GM19395 (cell line): ENCODE data around the gene ZNF789.
"Not testable (repeated sequence)": the region's sequence is repeated elsewhere in the genome, so short reads cannot be mapped to it uniquely, and the experiment has no call there.

Experiments used
- ATAC-seq: cut with Tn5 transposase; IDR thresholded peaks from one replicate; pipeline ENCODE4 v1.9.1; 2021; ENCODE audit warnings: mild to moderate bottlenecking, moderate library complexity; ENCODE audit not compliant: unreplicated experiment

The ZNF789 gene

DNA sequence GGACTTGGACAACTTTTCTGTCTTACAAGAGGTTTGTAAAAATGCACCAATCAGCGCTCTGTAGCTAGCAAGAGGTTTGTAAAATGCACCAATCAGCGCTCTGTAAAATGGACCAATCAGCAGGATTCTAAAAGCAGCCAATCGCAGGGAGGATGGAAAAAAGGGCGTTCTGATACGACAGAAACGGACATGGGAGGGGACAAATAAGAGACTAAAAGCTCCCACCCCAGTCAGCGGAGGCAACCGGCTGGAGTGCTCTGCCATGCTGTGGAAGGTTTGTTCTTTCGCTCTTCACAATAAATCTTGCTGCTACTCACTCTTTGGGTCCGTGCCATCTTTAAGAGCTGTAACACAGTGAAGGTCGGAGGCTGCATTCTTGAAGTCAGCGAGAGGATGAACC, 28.5 kb downstream of the ZNF789 start:
- not testable (repeated sequence) for ATAC-seq

DNA sequence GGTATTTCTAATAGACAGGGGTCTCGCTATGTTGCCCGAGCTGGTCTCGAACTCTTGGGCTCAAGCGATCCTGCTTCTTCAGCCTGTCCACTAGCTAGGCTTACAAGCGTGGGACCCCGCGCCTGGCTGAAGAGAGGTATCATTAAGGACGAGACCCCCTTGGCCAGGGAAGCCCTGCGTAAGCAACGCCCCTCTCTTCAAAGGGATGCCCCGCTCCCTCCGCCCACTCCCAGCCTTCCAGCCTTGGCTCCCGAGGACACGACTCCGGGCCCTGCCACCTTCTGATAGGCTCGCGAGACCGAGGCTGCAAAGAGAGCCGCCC, 31.6 kb downstream of the ZNF789 start:
- ATAC-seq, result no peak

DNA sequence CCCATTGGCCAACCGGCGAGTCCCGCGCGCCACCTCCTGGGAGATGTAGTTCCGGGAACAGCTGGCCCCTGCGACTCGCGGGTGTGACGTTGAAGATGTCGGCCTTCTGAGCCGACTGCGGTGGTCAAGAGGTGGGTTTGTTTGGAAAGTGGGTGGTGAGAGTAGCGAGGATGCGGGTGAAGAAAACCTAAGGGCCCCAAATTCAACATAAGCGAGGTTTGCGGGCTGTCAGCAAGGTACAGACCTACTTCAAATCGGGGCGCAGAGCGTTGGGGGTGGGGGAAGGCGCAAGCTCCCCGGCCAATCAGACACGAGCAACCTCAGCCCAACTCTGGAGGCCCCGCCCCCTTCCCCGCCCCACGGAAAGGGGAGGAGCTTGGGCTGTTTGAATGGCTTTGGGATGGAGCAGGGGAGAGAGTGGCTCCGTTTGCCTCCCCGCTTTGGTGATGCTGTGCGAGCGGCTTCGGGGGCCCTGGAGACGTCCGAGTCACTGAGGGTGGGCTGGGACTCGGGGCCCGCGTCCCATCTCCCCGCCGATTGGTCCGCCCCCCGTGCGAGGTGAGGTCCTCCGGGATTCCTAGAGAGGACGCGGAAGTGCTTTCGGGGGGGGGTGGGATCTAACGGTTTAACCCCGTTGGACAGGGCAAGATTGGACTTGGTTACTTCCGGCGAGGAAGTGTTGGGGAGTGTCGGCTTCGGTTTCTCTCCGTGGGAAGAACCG, 32.1 kb downstream of the ZNF789 start, which contains the start of gene ZKSCAN5:
Gene ZKSCAN5 (plus strand): TSS at position 60 of the 721 bp plus-strand sequence. CDS start 1,383 bp downstream, outside the sequence.
- ATAC-seq, result peak; percentile 80

DNA sequence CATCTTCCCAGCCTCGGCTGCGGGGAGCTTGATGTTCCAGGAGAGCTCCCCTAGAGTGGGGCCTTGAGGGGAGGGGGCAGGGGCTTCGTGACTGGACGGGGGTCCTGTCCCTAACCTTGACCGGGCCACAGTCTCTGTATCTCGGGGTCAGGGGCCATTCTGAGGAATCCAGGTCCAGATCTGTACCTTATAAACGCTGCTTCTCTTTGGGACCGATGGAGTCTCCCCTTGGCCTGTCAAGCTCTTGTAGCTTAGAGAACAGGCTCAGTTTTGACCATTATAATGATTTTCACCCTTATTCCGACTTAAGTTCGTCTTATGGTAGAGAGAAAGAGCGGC, 32.6 kb downstream of the ZNF789 start:
- ATAC-seq, result peak; percentile 7

DNA sequence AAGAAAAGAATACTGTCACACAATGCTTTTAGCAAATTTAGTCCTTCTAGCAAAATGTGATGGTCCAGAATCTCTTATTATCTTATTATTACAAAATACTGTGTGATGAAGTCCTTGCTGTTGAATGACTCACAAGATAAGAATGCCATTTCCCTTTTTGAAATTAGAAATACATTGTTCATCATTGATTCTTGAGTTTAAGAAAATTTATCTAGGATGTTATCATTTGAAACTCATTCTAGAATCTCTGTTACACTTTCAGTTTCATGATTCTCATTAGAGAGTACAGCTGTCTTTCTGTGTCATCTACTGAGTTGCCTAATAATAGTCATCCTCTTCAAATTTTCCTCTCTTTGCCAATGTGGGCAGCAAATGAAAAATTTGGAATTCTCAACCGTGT, 41.4 kb downstream of the ZNF789 start:
- no peak for ATAC-seq

DNA sequence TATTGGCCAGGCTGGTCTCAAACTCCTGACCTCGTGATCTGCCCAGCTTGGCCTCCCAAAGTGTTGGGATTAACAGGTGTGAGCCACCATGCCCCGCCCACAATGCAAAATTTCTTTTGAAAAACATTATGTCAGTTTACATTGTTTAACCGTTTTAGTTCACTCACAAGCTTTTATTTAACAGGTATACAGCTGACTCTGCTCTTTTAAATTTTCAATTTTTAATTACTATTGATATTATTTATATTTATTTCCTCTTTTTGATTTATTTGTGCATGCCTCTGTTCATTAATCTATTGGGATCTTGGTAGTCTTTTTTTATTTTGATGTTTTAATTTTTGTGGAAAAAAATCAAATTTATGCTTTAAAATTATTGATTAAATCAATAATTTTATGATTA, 48.7 kb downstream of the ZNF789 start:
- no peak for ATAC-seq

DNA sequence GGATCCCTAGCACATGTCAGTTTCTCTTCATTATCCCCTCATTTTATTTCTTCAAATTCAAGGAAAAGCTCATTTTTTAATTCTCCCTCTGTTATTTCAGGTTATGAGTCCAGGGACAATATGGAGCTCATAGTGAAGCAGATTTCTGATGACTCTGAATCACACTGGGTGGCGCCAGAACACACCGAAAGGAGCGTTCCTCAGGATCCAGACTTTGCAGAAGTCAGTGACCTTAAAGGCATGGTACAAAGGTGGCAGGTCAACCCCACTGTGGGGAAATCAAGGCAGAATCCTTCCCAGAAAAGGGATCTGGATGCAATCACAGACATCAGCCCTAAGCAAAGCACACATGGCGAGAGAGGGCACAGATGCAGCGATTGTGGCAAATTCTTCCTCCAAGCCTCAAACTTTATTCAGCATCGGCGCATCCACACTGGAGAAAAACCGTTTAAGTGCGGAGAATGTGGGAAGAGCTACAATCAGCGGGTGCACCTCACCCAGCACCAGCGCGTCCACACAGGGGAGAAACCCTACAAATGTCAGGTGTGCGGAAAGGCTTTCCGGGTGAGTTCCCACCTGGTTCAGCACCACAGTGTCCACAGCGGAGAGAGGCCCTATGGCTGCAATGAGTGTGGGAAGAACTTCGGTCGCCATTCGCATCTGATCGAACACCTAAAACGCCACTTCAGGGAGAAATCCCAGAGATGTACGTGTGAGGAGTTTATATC, 53.2 kb downstream of the ZNF789 start:
- ATAC-seq, result no peak

DNA sequence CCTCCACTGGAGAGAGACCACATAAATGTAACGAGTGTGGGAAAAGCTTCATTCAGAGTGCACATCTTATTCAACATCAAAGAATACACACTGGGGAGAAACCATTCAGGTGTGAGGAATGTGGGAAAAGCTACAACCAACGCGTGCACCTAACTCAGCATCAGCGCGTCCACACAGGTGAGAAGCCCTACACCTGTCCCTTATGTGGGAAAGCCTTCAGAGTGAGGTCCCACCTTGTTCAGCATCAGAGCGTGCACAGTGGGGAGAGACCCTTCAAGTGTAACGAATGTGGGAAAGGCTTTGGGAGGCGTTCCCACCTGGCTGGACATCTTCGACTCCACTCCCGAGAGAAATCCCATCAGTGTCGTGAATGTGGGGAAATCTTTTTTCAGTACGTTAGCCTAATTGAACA, 58.7 kb downstream of the ZNF789 start:
- ATAC-seq, result no peak

DNA sequence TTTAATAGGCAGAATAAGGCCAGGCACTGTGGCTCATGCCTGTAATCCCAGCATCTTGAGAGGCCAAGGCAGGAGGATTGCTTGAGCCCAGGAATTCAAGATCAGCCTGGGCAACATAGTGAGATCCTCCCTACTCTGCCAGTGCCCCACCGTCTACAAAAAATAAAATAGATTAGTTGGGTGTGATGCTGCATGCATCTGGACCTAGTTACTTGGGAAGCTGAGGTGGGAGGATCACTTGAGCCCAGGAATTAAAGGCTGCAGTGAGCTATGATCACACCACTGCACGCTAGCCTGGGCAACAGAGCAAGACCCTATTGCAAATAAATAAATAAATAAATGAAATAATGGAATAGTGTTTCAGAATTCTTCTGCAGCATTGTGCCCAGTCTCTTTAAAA, 63.0 kb downstream of the ZNF789 start:
- ATAC-seq, result no peak
